ENCODE data around the gene TMEM143. TPM values are rescaled to one million over a fixed set of nuclear protein-coding genes. Genes with fewer than 3 reads are reported as not detected.

The TMEM143 gene
- total and polyA plus RNA-seq, 2 donors: 4.6 to 10.3 TPM

DNA sequence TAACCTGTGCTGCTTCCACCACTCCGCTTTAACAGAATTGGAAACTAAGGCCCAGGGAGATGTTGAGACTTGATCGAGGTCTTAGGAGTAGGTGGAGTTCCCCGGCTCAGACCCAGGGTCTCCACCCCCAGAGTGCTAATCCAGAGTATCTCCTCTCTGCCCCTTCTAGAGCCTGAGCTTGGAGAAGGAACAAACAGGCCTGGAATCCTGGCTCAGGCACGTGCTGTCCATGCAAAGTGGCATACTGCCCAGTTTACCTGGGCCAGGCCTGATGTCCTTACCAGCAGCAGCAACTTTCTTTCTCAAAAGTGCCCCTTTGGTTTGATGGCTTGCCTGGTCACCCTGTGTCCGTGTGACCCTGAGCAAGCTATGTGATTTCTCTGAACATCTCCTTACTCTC, 4.1 kb upstream of the TMEM143 start:
- H3K27ac ChIP-seq (ENCODE audit: low read depth in 1 of 2, low read length in 1 of 2): no peak overlapping the region
- peaks cover 3 to 18% of the 10 kb centered on the region in 2 donors for H3K4me1 ChIP-seq (ENCODE audit: control insufficient read depth in 2 of 2, insufficient read depth in 2 of 2, low read length in 2 of 2)
- WGBS: 94% methylated on average over 5 of the region's 5 CpGs
- H3K36me3 ChIP-seq (ENCODE audit: control insufficient read depth in 2 of 2, insufficient read depth in 2 of 2, low read length in 1 of 2): no peaks in the 10 kb centered on the region
- no peak overlapping the region for H3K4me3 ChIP-seq (ENCODE audit: low read length in 2 of 2)
- peaks cover 0 to 8% of the 10 kb centered on the region in 2 donors for H3K9me3 ChIP-seq (ENCODE audit: control insufficient read depth in 2 of 2, insufficient read depth in 1 of 2, low read length in 1 of 2)
- DNase-seq (ENCODE audit: low read depth in 6 of 9, low spot score in 9 of 9): no peak
- no peaks in the 10 kb centered on the region for H3K27me3 ChIP-seq (ENCODE audit: control insufficient read depth in 2 of 2, insufficient read depth in 1 of 2, low read length in 1 of 2)

- Histone ChIP-seq H3K27me3 (ENCODE audit: control insufficient read depth in 2 of 2, insufficient read depth in 1 of 2, low read length in 1 of 2) (no peaks in the 10 kb centered on the region), H3K9me3 (ENCODE audit: control insufficient read depth in 2 of 2, insufficient read depth in 1 of 2, low read length in 1 of 2) (peaks cover 0 to 8% of the 10 kb centered on the region in 2 donors), H3K4me1 (ENCODE audit: control insufficient read depth in 2 of 2, insufficient read depth in 2 of 2, low read length in 2 of 2) (peaks cover 3 to 19% of the 10 kb centered on the region in 2 donors), H3K27ac (ENCODE audit: low read depth in 1 of 2, low read length in 1 of 2) (no peak overlapping the region), H3K4me3 (ENCODE audit: low read length in 2 of 2) (no peak overlapping the region), H3K36me3 (ENCODE audit: control insufficient read depth in 2 of 2, insufficient read depth in 2 of 2, low read length in 1 of 2) (peaks cover 0 to 3% of the 10 kb centered on the region in 2 donors)
- no peak for DNase-seq (ENCODE audit: low read depth in 6 of 9, low spot score in 9 of 9)
- WGBS: 98% methylated on average over 11 of the region's 11 CpGs
Measured at GRCh38 chr19:48365602-48366001, 1.9 kb upstream of the TMEM143 start.

GRCh38 chr19:48364598-48365348, 1.0 kb upstream of the TMEM143 start:
- no peak for DNase-seq (ENCODE audit: low read depth in 6 of 9, low spot score in 9 of 9)
- Histone ChIP-seq H3K27ac (ENCODE audit: low read depth in 1 of 2, low read length in 1 of 2) (peak overlapping the region; percentile 68 to 73), H3K4me3 (ENCODE audit: low read length in 2 of 2) (peak overlapping the region; percentile 64 to 70), H3K9me3 (ENCODE audit: control insufficient read depth in 2 of 2, insufficient read depth in 1 of 2, low read length in 1 of 2) (peaks cover 0 to 8% of the 10 kb centered on the region in 2 donors), H3K27me3 (ENCODE audit: control insufficient read depth in 2 of 2, insufficient read depth in 1 of 2, low read length in 1 of 2) (no peaks in the 10 kb centered on the region), H3K4me1 (ENCODE audit: control insufficient read depth in 2 of 2, insufficient read depth in 2 of 2, low read length in 2 of 2) (peaks cover 3 to 19% of the 10 kb centered on the region in 2 donors), H3K36me3 (ENCODE audit: control insufficient read depth in 2 of 2, insufficient read depth in 2 of 2, low read length in 1 of 2) (peaks cover 0 to 7% of the 10 kb centered on the region in 2 donors)
- 69% methylated on average over 10 of the region's 10 CpGs for WGBS

DNA sequence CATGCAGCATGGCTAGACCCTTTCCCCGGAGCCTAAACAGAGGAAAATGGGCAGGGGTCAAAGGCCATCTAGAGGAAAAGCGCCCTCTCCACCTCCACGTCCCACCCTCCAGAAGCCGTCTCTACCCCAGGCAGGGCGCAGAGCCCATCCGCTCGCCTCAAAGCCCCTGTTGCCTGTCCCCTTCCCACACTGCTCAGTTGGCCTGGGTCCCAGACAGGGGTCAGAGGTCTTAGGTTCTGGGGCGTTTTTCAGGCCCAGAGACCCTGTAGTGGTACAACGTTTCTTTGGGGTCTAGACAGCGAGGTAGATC, 285 bp downstream of the TMEM143 start:
- no peak for DNase-seq (ENCODE audit: low read depth in 6 of 9, low spot score in 9 of 9)
- Histone ChIP-seq H3K27me3 (ENCODE audit: control insufficient read depth in 2 of 2, insufficient read depth in 1 of 2, low read length in 1 of 2) (no peaks in the 10 kb centered on the region), H3K4me1 (ENCODE audit: control insufficient read depth in 2 of 2, insufficient read depth in 2 of 2, low read length in 2 of 2) (peaks cover 3 to 19% of the 10 kb centered on the region in 2 donors), H3K9me3 (ENCODE audit: control insufficient read depth in 2 of 2, insufficient read depth in 1 of 2, low read length in 1 of 2) (peaks cover 0 to 8% of the 10 kb centered on the region in 2 donors), H3K27ac (ENCODE audit: low read depth in 1 of 2, low read length in 1 of 2) (peak overlapping the region; percentile 90 to 96), H3K4me3 (ENCODE audit: low read length in 2 of 2) (peak overlapping the region; percentile 64 to 70), H3K36me3 (ENCODE audit: control insufficient read depth in 2 of 2, insufficient read depth in 2 of 2, low read length in 1 of 2) (peaks cover 2 to 15% of the 10 kb centered on the region in 2 donors)
- WGBS: 12% methylated on average over 10 of the region's 10 CpGs

DNA sequence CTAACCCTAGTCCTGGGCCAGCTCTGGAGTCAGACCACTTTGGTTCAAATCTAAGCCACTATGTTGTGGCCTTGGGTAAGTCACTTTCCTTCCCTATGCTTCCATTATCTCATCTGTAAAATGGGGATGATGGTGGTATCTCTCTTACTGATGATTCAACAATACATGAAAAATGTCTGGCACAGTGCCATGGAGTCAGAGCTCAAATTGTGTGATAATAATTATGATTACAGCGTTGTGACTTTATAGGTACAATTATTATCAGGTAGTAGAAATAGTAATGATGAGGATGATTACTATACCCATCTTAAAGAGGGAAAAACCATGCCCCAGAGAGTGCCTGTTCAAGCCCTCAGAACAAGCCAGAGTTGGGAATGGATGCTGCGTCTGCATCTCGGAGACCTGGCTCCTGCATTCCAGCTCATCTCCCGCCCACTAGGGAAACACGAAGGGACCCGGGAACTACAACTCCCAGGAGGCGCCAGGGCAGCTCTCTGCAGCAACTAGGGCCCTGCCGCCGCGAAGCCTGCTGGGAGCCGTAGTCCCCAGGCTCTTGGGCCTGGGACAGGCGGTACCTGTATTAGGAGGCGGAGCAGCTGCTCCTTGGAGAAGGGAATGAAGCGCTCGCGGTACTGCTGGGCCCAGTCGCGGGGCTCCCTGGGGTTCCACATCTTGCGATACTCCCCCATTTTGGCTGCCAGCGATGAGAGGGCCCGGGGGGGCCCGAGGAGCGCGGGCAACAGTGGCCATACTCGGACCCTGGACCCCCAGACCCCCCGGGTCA, 832 bp downstream of the TMEM143 start:
- peak overlapping the region; percentile 64 to 70 for H3K4me3 ChIP-seq (ENCODE audit: low read length in 2 of 2)
- DNase-seq (ENCODE audit: low read depth in 6 of 9, low spot score in 9 of 9): peak; percentile 76 to 93 (median 82)
- peaks cover 2 to 19% of the 10 kb centered on the region in 2 donors for H3K36me3 ChIP-seq (ENCODE audit: control insufficient read depth in 2 of 2, insufficient read depth in 2 of 2, low read length in 1 of 2)
- H3K4me1 ChIP-seq (ENCODE audit: control insufficient read depth in 2 of 2, insufficient read depth in 2 of 2, low read length in 2 of 2): peaks cover 3 to 19% of the 10 kb centered on the region in 2 donors
- no peaks in the 10 kb centered on the region for H3K27me3 ChIP-seq (ENCODE audit: control insufficient read depth in 2 of 2, insufficient read depth in 1 of 2, low read length in 1 of 2)
- 4% methylated on average over 26 of the region's 26 CpGs for WGBS
- peak overlapping the region; percentile 90 to 96 for H3K27ac ChIP-seq (ENCODE audit: low read depth in 1 of 2, low read length in 1 of 2)
- H3K9me3 ChIP-seq (ENCODE audit: control insufficient read depth in 2 of 2, insufficient read depth in 1 of 2, low read length in 1 of 2): peaks cover 0 to 8% of the 10 kb centered on the region in 2 donors

DNA sequence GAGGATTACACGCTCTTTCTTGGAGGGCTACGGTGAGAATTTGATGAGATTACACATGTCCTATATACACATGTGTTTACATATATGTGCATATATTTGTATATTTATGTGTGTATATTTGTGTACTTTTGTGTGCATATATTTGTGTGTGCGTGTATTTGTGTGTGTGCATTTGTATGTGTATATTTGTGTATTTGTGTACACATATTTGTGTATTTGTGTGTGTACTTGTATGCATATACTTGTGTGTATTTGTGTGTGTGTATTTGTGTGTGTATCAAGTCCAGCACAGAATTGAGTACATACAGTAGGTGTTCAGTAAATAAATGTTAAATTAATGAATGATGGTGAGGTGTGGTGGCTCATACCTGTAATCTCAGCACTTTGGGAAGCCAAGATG, 1.8 kb downstream of the TMEM143 start:
- H3K4me1 ChIP-seq (ENCODE audit: control insufficient read depth in 2 of 2, insufficient read depth in 2 of 2, low read length in 2 of 2): peaks cover 3 to 19% of the 10 kb centered on the region in 2 donors
- no peak for DNase-seq (ENCODE audit: low read depth in 6 of 9, low spot score in 9 of 9)
- no peaks in the 10 kb centered on the region for H3K27me3 ChIP-seq (ENCODE audit: control insufficient read depth in 2 of 2, insufficient read depth in 1 of 2, low read length in 1 of 2)
- H3K27ac ChIP-seq (ENCODE audit: low read depth in 1 of 2, low read length in 1 of 2): no peak overlapping the region
- over 99% methylated on average over 3 of the region's 3 CpGs for WGBS
- no peak overlapping the region for H3K4me3 ChIP-seq (ENCODE audit: low read length in 2 of 2)
- peaks cover 0 to 8% of the 10 kb centered on the region in 2 donors for H3K9me3 ChIP-seq (ENCODE audit: control insufficient read depth in 2 of 2, insufficient read depth in 1 of 2, low read length in 1 of 2)
- H3K36me3 ChIP-seq (ENCODE audit: control insufficient read depth in 2 of 2, insufficient read depth in 2 of 2, low read length in 1 of 2): peaks cover 2 to 19% of the 10 kb centered on the region in 2 donors

- 99% methylated on average over 5 of the region's 5 CpGs for WGBS
- H3K9me3 ChIP-seq (ENCODE audit: control insufficient read depth in 2 of 2, insufficient read depth in 1 of 2, low read length in 1 of 2): peaks cover 0 to 8% of the 10 kb centered on the region in 2 donors
- no peak overlapping the region for H3K27ac ChIP-seq (ENCODE audit: low read depth in 1 of 2, low read length in 1 of 2)
- no peak overlapping the region for H3K4me3 ChIP-seq (ENCODE audit: low read length in 2 of 2)
- peaks cover 0 to 10% of the 10 kb centered on the region in 2 donors for H3K4me1 ChIP-seq (ENCODE audit: control insufficient read depth in 2 of 2, insufficient read depth in 2 of 2, low read length in 2 of 2)
- H3K27me3 ChIP-seq (ENCODE audit: control insufficient read depth in 2 of 2, insufficient read depth in 1 of 2, low read length in 1 of 2): no peaks in the 10 kb centered on the region
- DNase-seq (ENCODE audit: low read depth in 6 of 9, low spot score in 9 of 9): no peak
- peaks cover 2 to 28% of the 10 kb centered on the region in 2 donors for H3K36me3 ChIP-seq (ENCODE audit: control insufficient read depth in 2 of 2, insufficient read depth in 2 of 2, low read length in 1 of 2)
Measured at GRCh38 chr19:48359123-48359522, 4.6 kb downstream of the TMEM143 start.

DNA sequence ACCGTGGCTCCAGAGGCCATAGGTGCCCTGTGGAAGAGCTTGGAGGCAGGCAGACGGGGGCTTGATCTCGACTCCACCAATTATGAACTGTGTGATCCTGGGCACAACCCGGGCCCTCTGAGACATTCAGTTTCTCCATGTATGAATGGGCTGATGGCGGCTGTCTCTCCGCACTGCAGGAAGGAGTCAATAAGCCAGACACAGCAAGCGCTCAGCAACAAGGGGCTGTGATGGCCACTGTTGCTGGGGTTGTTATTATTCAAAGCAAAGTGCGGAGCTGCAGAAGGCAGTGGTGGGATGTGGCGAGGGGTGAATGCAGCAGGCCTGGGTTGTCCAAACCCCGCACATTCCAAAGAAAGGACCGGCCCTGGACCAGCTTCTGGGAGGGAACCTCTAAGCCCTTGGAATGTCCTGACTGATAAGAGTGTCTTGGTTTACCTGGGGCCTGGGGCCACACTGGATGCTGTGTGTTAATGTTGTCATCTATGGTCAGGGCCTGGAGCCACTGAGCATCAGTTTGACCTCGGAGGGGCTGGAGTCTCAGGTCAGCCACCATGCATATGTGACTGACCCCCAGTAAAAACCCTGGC, 8.3 kb downstream of the TMEM143 start:
- Histone ChIP-seq H3K9me3 (ENCODE audit: control insufficient read depth in 2 of 2, insufficient read depth in 1 of 2, low read length in 1 of 2) (peaks cover 0 to 5% of the 10 kb centered on the region in 2 donors), H3K27me3 (ENCODE audit: control insufficient read depth in 2 of 2, insufficient read depth in 1 of 2, low read length in 1 of 2) (no peaks in the 10 kb centered on the region), H3K4me3 (ENCODE audit: low read length in 2 of 2) (no peak overlapping the region), H3K4me1 (ENCODE audit: control insufficient read depth in 2 of 2, insufficient read depth in 2 of 2, low read length in 2 of 2) (no peaks in the 10 kb centered on the region), H3K36me3 (ENCODE audit: control insufficient read depth in 2 of 2, insufficient read depth in 2 of 2, low read length in 1 of 2) (peaks cover 2 to 28% of the 10 kb centered on the region in 2 donors), H3K27ac (ENCODE audit: low read depth in 1 of 2, low read length in 1 of 2) (no peak overlapping the region)
- no peak for DNase-seq (ENCODE audit: low read depth in 6 of 9, low spot score in 9 of 9)
- WGBS: over 99% methylated on average over 12 of the region's 12 CpGs

Measured in thymus (tissue), 11 donors.